Hepatocyte (in vitro differentiated cells): ENCODE data around the gene TULP4.

Experiments
- CTCF ChIP-seq: fragments of 200-600 bp; sonication (generic); IDR thresholded peaks from 2 replicates; pipeline ENCODE4 v1.5.1; 2016; ENCODE audit warnings: antibody characterized with exemption, mild to moderate bottlenecking; ENCODE audit not compliant: poor library complexity
- EZH2 ChIP-seq: fragments of 200-600 bp; sonication (generic); IDR thresholded peaks from 2 replicates; pipeline ENCODE4 v1.6.1; 2016; ENCODE audit warnings: antibody characterized with exemption, mild to moderate bottlenecking, borderline replicate concordance
- EZH2phosphoT487 ChIP-seq: fragments of 200-600 bp; sonication (generic); IDR thresholded peaks from one replicate; pipeline ENCODE4 v1.6.1; 2018; ENCODE audit warnings: antibody characterized with exemption, mild to moderate bottlenecking, low read depth, moderate library complexity; ENCODE audit not compliant: unreplicated experiment, severe bottlenecking

- TF ChIP-seq CTCF (no peak), EZH2 (no peak), EZH2phosphoT487 (no peak)
These were observed 185.4 kb downstream of the TULP4 start for GRCh38 chr6:158497620-158498019.
